Vagina (tissue), 2 donors: ENCODE measurements around the gene DPH7. TPM values are rescaled to one million over a fixed set of nuclear protein-coding genes. Genes with fewer than 3 reads are reported as not detected.
"Not testable (repeated sequence)": the region's sequence is repeated elsewhere in the genome, so short reads cannot be mapped to it uniquely, and the experiment has no call there.

ENCODE experiments used
- DNase-seq, 2 donors: peaks; one replicate each; pipeline ENCODE4 v3.0.0-alpha.2; 2017; ENCODE audit errors: extremely low spot score in 2 of 2
- H3K27ac ChIP-seq: fragments of 200-600 bp; sonication (generic); one replicate; pipeline ENCODE4 v1.5.1; 2019
- H3K27me3 ChIP-seq: fragments of 200-600 bp; sonication (generic); one replicate; pipeline ENCODE4 v1.5.1; 2019
- H3K36me3 ChIP-seq, 2 donors: fragments of 200-600 bp; sonication (generic); one replicate each; pipeline ENCODE4 v1.5.1; 2017 to 2019
- H3K4me1 ChIP-seq: fragments of 200-600 bp; sonication (generic); one replicate; pipeline ENCODE4 v1.5.1; 2019
- H3K4me3 ChIP-seq, 2 donors: fragments of 200-600 bp; sonication (generic); 1 replicate in 1 of 2; 2 replicates in 1 of 2; pipeline ENCODE4 v1.5.1; 2016 to 2019
- H3K9me3 ChIP-seq: fragments of 200-600 bp; sonication (generic); one replicate; pipeline ENCODE4 v1.5.1; 2019
- CTCF ChIP-seq, 3 experiments: fragments of 450-650 bp in 2 of 3; fragments of 200-600 bp in 1 of 3; sonication (generic) in 1 of 3; IDR thresholded peaks; one replicate each; pipeline ENCODE4 v1.5.1; 2017 to 2019; ENCODE audit warnings: antibody characterized with exemption in 3 of 3, mild to moderate bottlenecking in 2 of 3, moderate library complexity in 2 of 3
- POLR2A ChIP-seq, 2 donors: fragments of 450-650 bp; IDR thresholded peaks; one replicate each; pipeline ENCODE4 v1.6.1; 2017; ENCODE audit warnings: antibody characterized with exemption in 2 of 2, mild to moderate bottlenecking in 2 of 2, moderate library complexity in 2 of 2
- POLR2AphosphoS5 ChIP-seq, 2 donors: sonication (generic); formaldehyde crosslinking; IDR thresholded peaks; one replicate each; pipeline ENCODE4 v1.9.0; 2017; ENCODE audit warnings: antibody characterized with exemption in 2 of 2, mild to moderate bottlenecking in 2 of 2, low read depth in 1 of 2; ENCODE audit not compliant: insufficient read depth in 1 of 2
- intact Hi-C: fragments of 100-400 bp; cut with DNase I; formaldehyde crosslinking; loops from one replicate; pipeline ENCODE4 v1.15.1; 2023
- total RNA-seq: library from RNA; depleted of rRNA; stranded (reverse); fragments of >200 nt; gene quantifications from one replicate; pipeline ENCODE4 v1.2.3, GENCODE V29; 2016

Gene DPH7
- total RNA-seq, 1 donor from 2014 or later = 32.9 TPM

DNA sequence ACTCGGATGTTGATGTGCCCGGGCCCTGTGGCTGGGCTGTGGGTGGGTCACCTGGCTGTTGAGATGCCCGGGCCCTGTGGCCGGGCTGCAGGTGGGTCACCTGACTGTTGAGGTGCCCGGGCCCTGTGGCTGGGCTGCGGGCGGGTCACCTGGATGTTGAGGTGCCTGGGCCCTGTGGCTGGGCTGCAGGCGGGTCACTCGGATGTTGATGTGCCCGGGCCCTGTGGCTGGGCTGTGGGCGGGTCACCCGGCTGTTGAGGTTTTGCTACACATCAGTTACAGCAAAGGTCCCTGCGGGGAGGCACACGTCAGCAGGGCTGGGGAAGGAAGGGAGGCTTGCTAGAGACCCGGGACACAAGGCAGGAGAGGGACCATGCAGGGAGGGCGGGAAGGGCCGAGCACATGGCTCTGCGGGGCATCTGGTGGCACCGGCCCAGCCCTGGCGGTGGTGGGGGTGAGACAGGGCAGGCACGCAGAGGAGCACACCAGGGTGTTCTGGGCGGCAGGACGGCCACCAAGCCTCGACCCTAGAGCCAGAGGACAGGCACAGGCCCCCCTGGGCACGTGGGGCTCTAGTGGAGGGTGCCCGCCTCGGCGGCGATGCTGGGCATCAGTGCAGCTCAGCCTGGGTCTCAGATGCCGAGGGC, 63.9 kb downstream of the DPH7 start:
- Histone ChIP-seq H3K4me1 (no peaks in the 10 kb centered on the region), H3K36me3 (no peaks in the 10 kb centered on the region), H3K27me3 (no peaks in the 10 kb centered on the region), H3K27ac (no peak overlapping the region), H3K4me3 (no peak overlapping the region), H3K9me3 (no peaks in the 10 kb centered on the region)
- intact Hi-C loops = no loop called here
- no peak for DNase-seq
- TF ChIP-seq CTCF (IDR thresholded peaks at IDR 0.05) (no peak), POLR2A (IDR thresholded peaks at IDR 0.05) (no peak), POLR2AphosphoS5 (IDR thresholded peaks at IDR 0.05; ENCODE audit: insufficient read depth in 1 of 2, low read depth in 1 of 2) (no peak)

DNA sequence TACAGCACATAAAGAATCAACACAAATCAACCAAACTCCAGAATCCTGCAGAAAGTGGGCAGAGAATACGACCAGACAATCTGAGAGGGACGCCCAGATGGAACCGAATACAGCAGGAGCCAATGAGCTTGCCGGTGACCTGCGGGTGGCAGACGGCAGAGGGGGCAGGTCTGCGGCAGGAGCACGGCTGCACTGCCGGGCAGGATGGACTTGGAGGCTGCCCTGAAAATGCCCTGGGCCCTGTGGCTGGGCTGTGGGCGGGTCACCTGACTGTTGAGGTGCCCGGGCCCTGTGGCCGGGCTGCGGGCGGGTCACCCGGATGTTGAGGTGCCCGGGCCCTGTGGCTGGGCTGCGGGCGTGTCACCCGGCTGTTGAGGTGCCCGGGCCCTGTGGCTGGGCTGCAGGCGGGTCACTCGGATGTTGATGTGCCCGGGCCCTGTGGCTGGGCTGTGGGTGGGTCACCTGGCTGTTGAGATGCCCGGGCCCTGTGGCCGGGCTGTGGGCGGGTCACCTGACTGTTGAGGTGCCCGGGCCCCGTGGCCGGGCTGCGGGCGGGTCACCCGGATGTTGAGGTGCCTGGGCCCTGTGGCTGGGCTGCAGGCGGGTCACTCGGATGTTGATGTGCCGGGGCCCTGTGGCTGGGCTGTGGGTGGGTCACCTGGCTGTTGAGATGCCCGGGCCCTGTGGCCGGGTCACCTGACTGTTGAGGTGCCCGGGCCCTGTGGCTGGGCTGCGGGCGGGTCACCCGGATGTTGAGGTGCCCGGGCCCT, 64.7 kb downstream of the DPH7 start:
- DNase-seq, H3K27ac ChIP-seq: not testable (repeated sequence)

DNA sequence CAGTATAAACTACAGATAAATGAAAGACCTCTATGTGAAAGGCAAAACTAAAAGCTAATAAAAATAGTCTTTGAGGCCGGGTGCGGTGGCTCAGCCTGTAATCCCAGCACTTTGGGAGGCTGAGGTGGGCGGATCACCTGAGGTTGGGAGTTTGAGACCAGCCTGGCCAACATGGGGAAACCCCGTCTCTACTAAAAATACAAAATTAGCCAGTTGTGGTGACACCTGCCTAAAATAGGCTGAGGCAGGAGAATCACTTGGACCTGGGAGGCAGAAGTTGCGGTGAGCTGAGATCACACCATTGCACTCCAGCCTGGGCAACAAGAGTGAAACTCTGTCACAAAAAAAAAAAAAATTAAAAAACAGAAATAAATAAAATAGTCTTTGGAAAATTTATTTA, 65.6 kb downstream of the DPH7 start:
- H3K4me1 ChIP-seq, H3K36me3 ChIP-seq, H3K9me3 ChIP-seq, H3K27ac ChIP-seq, DNase-seq, H3K4me3 ChIP-seq, intact Hi-C loops, H3K27me3 ChIP-seq: not testable (repeated sequence)

More for the DNA sequence above, 64.7 kb downstream of the DPH7 start:
- H3K36me3 ChIP-seq, H3K4me3 ChIP-seq, intact Hi-C loops, H3K9me3 ChIP-seq, H3K4me1 ChIP-seq, H3K27me3 ChIP-seq: not testable (repeated sequence)

DNA sequence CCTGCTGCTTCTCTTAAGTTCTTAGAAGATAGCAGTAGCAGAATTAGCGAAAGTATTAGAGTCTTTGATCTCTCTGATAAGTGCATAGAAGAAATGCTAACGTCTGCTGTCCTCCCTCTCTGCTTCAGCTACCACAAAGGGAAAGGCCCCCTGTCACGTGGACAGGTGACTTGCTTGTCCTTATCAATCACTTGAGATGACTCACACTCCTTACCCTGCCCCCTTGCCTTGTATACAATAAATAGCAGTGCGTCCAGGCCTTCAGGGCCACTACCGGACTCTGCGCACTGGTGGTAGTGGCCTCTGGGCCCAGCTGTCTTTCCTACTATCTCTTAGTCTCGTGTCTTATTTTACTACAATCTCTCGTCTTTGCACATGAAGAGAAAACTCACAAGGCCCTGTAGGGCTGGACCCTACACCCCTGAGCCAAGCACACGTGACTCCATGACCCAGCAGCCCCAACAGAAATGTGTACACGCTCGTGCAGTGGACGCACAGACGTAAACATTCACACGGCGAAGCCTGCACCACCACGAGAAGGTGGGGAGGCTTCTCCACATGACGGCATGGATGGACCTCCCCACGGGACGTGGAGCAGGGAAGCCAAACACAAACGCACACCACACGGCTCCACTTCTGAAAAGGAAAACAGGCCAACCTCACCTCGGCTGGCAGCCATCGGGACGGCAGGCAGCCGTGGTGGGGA, 66.8 kb downstream of the DPH7 start:
- Histone ChIP-seq H3K4me3 (no peak overlapping the region), H3K27me3 (no peaks in the 10 kb centered on the region), H3K36me3 (no peaks in the 10 kb centered on the region), H3K27ac (no peak overlapping the region), H3K4me1 (no peaks in the 10 kb centered on the region), H3K9me3 (no peaks in the 10 kb centered on the region)
- TF ChIP-seq CTCF (IDR thresholded peaks at IDR 0.05) (no peak), POLR2AphosphoS5 (IDR thresholded peaks at IDR 0.05; ENCODE audit: insufficient read depth in 1 of 2, low read depth in 1 of 2) (no peak), POLR2A (IDR thresholded peaks at IDR 0.05) (no peak)
- DNase-seq = no peak
- intact Hi-C loops = no loop called here

DNA sequence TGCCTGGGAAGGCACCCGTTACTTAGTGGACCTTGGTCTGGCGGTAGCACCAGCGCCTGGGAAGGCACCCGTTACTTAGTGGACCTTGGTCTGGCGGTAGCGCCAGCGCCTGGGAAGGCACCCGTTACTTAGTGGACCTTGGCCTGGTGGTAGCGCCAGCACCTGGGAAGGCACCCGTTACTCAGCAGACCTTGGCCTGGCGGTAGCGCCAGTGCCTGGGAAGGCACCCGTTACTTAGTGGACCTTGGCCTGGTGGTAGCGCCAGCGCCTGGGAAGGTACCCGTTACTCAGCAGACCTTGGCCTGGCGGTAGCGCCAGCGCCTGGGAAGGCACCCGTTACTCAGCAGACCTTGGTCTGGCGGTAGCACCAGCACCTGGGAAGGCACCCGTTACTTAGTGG, 67.6 kb downstream of the DPH7 start:
- H3K4me3 ChIP-seq, H3K9me3 ChIP-seq, H3K4me1 ChIP-seq, H3K27me3 ChIP-seq, H3K27ac ChIP-seq, intact Hi-C loops, H3K36me3 ChIP-seq, DNase-seq: not testable (repeated sequence)

DNA sequence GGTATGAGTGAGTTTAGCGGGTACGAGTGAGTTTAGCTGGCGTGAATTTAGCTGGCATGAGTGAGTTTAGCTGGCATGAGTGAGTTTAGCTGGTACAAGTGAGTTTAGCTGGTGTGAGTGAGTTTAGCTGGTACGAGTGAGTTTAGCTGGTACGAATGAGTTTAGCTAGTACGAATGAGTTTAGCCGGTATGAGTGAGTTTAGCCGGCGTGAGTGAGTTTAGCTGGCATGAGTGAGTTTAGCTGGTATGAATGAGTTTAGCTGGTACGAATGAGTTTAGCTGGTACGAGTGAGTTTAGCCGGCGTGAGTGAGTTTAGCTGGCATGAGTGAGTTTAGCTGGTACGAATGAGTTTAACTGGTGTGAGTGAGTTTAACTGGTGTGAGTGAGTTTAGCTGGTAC, 69.5 kb downstream of the DPH7 start:
- Histone ChIP-seq H3K27me3 (no peaks in the 10 kb centered on the region), H3K4me1 (no peaks in the 10 kb centered on the region), H3K27ac (no peak overlapping the region), H3K9me3 (no peaks in the 10 kb centered on the region), H3K36me3 (no peaks in the 10 kb centered on the region), H3K4me3 (no peak overlapping the region)
- TF ChIP-seq POLR2AphosphoS5 (IDR thresholded peaks at IDR 0.05; ENCODE audit: insufficient read depth in 1 of 2, low read depth in 1 of 2) = no peak
- no peak for TF ChIP-seq POLR2A (IDR thresholded peaks at IDR 0.05)
- TF ChIP-seq CTCF (IDR thresholded peaks at IDR 0.05) = no peak
- no peak for DNase-seq
- intact Hi-C loops = no loop called here
